Fibroblast of gingiva (primary cell): Measurements from ENCODE around the gene EGF.

Source experiments
- DNase-seq: peaks from one replicate; pipeline ENCODE4 v3.0.0-alpha.2; 2011; ENCODE audit warnings: low read depth

EGF gene

GRCh38 chr4:109962401-109962800 is 49.7 kb downstream of the EGF start:
- DNase-seq = no peak

DNA sequence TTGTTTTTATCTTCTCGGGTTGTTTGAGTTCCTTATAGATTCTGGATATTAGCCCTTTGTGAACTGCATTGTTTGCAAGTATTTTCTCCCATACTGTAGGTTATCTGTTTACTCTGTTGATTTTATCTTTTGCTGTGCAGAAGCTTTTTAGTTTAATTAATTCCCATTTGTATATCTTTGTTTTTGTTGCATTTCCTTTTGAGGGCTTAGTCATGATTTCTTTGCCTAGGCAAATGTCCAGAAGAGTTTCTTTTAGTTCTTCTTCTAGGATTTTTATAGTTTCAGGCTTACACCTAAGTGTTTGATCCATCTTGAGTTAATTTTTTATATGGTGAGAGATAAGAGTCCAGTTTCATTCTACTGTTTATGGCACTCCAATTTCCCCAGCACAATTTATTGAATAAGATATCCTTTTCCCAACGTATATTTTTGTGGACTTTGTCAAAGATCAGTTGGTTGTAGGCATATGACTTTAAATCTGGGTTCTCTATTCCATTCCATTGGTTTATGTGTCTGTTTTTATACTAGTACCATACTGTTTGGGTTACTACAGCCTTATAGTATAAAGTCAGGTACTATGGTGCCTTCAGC is 54.3 kb downstream of the EGF start:
- no peak for DNase-seq

DNA sequence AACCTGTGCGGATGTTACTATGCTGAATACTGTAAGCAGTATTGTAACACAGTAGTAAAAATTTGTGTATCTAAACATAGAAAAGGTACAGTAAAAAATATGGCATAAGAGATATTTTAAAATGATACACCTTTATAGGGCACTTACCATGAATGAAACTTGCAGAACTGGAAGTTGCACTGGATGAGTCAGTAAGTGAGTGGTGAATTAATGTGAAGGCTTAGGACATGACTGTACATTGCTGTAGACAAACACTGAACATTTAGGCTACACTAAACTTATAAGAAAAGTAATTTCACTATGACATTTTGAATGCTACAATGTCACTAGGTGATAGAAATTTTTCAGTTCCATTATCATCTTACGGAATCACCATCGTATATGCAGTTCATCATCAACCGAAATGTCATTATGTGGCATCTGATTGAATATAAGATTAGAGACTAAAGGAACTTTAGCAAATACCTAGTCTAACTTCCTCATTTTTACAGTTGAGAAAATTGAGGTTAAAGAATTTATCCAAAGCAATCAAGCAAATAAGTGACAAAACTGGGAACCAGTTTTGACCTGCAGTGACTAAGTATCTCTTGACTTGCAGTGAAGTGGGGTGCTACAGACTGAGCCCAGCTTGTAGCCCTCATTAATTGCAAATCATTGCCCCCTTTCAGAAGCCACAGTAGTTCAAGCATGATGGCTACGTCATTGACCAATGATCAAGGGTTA is 55.3 kb downstream of the EGF start:
- DNase-seq = no peak

GRCh38 chr4:109969087-109969486 is 56.4 kb downstream of the EGF start:
- no peak for DNase-seq

DNA sequence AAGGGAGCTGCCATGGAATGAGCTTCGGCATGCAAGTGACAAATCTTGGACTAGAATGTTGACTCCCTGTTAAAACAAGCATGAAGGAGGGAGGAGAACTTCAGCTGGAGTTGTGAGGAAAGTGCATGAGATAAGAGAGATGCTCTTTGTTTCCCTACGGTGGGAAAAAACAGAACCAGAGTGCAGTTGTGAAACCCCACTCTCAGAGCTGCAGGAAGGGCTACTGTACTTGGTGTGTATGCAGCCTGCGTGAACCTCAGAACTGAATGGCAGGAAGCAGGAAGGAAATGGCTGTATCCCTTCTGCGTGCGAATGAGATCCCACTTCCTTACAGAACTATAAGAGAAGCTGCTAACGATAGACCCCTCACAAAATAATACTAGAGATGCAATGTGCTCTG is 57.2 kb downstream of the EGF start:
- no peak for DNase-seq

GRCh38 chr4:109972786-109973528 is 60.3 kb downstream of the EGF start:
- DNase-seq = no peak

GRCh38 chr4:109973529-109973905 is 60.8 kb downstream of the EGF start:
- DNase-seq = no peak

DNA sequence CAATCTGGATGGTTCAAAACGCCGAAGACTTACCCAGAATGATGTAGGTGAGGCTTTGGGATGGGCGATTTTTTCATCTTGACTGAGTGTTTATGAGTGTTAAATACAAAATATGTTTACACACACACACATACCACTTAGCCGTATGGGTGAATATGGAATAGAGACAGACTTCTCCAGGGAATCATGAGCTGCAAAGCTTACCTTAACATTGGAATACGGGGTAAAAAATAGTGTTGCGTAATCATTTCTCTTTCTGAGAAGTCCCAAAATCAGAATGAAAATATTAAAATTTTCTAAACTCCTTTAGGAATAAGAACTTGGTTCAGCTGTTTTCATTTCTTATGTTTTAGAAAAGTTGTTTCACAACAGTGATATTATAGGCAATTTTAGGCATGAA is 63.5 kb downstream of the EGF start:
- DNase-seq = no peak

GRCh38 chr4:109977854-109978501 is 65.3 kb downstream of the EGF start:
- peak; percentile 27 for DNase-seq

GRCh38 chr4:109978704-109979454 is 66.2 kb downstream of the EGF start:
- DNase-seq = no peak

DNA sequence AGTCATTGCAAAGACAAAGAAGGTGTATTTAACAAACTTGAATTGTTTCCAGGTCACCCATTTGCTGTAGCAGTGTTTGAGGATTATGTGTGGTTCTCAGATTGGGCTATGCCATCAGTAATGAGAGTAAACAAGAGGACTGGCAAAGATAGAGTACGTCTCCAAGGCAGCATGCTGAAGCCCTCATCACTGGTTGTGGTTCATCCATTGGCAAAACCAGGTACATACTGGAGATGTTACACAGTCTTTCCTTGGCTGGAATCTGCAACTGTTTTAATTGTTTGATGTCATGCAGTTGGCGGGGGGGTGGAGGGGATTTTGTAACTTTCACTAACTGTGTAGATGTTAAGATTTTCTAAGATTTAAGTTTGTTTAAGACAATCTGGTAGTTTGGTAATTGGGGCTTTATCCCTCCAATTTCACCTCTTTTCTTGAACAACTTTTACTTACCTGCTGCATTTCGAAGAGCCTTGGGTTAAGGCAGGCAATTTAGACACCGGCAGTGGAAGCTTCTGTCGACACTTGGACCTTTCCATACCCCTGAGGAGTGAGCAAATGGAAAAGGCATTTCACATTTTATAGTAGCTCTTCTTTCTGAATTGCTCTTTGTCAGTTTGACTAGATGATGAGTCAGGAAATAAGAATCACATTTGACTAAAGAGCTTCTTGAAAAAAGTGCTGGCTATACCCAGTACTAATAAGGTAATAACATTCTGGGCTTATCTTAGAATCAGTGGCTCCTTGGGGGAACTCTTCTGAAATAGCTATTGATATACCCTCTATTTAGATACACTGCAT is 67.4 kb downstream of the EGF start:
- no peak for DNase-seq

DNA sequence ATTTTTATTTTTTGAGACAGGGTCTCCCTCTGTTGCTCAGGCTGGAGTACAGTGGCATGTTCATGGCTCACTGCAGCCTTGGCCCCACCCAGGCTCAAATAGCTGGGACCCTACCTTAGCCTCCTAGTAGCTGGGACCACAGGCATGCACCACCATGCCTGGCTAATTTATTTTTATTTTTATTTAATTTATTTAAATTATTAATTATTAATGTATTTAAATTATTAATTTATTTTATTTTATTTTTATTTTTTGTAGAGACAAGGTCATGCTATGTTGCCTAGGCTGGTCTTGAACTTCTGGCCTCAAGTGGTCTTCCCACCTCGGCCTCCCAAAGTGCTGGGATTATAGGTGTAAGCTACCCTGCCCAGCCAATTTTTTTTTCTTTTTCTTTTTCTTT is 69.3 kb downstream of the EGF start:
- DNase-seq = no peak

GRCh38 chr4:109982521-109982920 is 69.8 kb downstream of the EGF start:
- DNase-seq = no peak

DNA sequence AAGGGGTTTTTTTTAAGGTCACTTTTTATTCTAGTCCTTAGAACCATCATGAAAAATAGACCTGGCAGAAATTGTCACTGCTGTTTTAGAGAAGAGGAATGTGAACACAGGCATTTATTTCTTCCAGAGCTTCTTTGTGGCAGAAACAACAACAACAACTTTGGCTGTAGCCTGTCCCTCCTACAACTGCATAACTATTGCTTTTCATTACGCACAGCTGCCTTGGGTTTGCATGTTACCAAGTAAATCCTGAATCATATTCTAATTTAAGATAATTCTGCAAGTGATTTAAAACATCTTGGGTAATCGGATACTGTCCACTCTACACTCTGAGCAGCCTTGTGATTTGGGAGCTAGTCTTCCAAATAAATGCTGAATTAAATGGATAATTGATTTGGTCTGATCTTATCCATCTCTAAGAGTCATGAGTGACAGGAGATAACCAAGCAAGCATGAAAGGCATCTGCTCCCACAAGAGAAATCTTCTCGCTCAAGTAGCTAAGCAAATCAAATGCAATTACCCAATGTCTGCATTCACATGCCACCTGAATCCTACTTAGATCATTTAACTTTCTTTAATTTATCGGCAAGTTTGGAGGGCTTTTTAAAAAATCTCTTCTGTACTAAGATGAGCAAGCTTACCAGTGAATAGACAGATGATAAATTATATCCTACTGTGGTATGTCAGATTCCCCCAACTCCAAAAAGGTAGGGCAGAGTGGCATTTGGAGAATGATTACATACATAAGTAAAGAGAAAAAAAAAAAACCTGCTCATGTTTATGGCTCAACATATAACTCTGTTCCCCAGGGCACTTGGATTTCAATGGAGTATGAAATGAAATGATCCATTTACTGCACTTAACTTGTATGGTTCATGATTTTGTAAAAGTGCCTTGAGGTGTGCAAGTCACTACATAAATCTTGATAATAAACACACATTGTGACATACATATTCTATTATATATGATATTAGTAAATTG is 73.6 kb downstream of the EGF start:
- DNase-seq = peak; percentile 50

- no peak for DNase-seq
These were observed 76.4 kb downstream of the EGF start for GRCh38 chr4:109989044-109989443.

DNA sequence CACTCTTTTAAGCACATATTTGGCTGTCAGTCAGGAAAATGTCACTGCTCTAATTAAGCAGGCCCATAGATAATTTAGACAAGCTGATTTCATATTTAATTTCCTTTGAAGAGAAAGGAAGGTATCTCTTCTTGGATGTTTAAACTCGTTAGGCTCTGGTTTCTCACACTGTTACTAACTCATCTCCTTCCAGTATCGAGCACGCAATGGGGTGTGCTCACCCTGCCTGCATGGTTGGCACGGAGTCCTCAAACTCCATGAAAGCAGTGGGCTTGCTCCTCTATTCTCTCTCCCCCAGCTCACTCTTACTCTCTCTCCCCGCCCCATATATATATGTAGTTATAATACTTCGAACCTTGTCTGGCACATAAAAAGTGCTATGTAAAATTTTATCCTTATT is 76.9 kb downstream of the EGF start:
- no peak for DNase-seq

GRCh38 chr4:109990261-109991257 is 77.9 kb downstream of the EGF start:
- no peak for DNase-seq

GRCh38 chr4:109993116-109993515 is 80.4 kb downstream of the EGF start:
- no peak for DNase-seq

DNA sequence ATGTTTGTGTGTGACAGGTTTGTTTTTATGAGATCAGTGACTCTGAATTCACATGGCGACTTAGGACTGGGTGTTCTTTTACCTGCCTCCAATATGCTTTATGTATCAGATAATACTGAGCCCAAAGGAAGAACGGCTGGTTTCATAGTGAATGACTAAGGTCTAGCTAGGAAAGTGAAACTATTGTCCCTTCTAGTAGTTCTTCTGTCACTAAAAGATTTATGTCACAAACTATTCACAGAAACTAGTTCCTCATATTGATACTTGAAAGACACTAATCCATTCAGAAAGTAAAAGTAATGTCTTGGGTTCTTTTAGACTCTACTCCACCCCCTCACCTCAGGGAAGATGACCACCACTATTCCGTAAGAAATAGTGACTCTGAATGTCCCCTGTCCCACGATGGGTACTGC is 81.7 kb downstream of the EGF start:
- DNase-seq = no peak
